Bronchial epithelial cell (primary cell): ENCODE results near the gene RPL12. TPM values are rescaled to one million over a fixed set of nuclear protein-coding genes. Genes with fewer than 3 reads are reported as not detected.

Experiments
- DNase-seq: peaks from one replicate; pipeline ENCODE4 v3.0.0-alpha.2; 2010; ENCODE audit warnings: low read depth
- FAIRE-seq: peaks from 2 replicates; lab custom pipeline; 2011; peaks lifted over from hg19 to GRCh38; lab: Jason Lieb, UNC
- H3K27me3 ChIP-seq: 2 replicates; pipeline ENCODE4 v1.5.1; 2011; ENCODE audit warnings: low read length; ENCODE audit not compliant: control insufficient read depth, insufficient read depth
- H3K36me3 ChIP-seq: 2 replicates; pipeline ENCODE4 v1.5.1; 2011; ENCODE audit warnings: low read length; ENCODE audit not compliant: control insufficient read depth, insufficient read depth
- H3K4me3 ChIP-seq: 2 replicates; pipeline ENCODE4 v1.5.1; 2011; ENCODE audit warnings: mild to moderate bottlenecking, low read depth, low read length, control low read depth
- total RNA-seq: library from RNA; depleted of rRNA; stranded (reverse); fragments of >200 nt; gene quantifications from 2 replicates; pipeline ENCODE4 v1.2.1, GENCODE V29; 2014
- TF ChIP-seq, protein P1 (sequence below): IDR thresholded peaks from 2 replicates; pipeline ENCODE4 v1.5.1; 2011; ENCODE audit warnings: mild to moderate bottlenecking, moderate library complexity, low read length, control low read depth, inconsistent platforms; ENCODE audit not compliant: insufficient read depth, severe bottlenecking

The RPL12 gene
- total RNA-seq, 1 donor from 2014 or later, result 3,707 TPM

DNA sequence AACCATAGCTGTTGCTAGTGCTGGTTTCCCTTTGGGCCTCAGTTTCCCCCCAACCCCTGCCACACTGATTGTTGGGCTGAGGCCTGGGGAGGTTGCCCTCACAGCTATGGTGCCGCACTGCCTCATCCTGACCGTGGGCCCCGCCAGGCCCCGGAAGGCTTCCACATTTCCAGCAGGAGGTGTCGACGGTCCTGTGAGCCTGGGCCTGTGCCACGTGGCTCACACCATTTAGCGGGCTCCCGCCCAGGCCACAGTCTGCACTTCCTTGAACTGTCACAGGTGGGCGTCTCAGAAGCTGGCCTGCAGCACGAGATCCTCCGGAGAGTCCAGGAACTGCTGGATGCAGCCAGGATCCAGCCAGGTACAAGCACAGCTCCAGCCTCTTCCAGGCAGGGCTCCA lies 45.8 kb upstream of the RPL12 start:
- no peak for DNase-seq
- TF ChIP-seq, protein P1, sequence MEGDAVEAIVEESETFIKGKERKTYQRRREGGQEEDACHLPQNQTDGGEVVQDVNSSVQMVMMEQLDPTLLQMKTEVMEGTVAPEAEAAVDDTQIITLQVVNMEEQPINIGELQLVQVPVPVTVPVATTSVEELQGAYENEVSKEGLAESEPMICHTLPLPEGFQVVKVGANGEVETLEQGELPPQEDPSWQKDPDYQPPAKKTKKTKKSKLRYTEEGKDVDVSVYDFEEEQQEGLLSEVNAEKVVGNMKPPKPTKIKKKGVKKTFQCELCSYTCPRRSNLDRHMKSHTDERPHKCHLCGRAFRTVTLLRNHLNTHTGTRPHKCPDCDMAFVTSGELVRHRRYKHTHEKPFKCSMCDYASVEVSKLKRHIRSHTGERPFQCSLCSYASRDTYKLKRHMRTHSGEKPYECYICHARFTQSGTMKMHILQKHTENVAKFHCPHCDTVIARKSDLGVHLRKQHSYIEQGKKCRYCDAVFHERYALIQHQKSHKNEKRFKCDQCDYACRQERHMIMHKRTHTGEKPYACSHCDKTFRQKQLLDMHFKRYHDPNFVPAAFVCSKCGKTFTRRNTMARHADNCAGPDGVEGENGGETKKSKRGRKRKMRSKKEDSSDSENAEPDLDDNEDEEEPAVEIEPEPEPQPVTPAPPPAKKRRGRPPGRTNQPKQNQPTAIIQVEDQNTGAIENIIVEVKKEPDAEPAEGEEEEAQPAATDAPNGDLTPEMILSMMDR, result no peak
- peaks cover 20% of the 10 kb centered on the region for H3K36me3 ChIP-seq
- no peak overlapping the region for H3K4me3 ChIP-seq
- H3K27me3 ChIP-seq, result no peaks in the 10 kb centered on the region
- FAIRE-seq, result no peak

DNA sequence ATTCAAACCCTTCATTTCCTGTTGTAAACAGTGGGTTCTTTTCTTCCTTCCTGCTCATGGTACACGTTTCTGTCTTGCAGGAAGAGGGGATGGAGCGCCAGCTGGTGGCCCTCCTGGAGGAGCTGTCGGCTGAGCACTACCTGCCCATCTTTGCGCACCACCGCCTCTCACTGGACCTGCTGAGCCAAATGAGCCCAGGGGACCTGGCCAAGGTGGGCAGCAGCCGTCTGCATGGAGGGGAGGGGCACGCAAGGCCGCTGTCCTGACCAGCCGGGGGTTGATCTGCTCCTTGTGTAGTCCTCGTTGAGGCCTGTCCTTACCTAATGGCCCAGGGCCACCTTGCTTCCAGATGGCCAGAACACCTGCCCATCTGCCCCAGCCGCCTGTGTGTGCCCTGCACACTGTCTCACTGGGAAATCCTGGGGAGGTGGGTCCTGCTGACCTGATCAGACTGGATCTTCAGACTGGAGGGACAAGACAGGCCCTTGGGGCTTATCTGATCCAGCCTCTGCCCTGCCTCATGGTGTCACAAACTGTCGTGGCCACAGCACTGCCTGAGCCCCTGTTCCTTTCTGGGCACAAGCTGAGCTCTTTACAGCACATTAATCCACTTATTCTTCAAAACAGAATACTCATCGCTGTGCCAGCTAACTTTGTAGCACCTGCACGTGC lies 44.8 kb upstream of the RPL12 start:
- H3K4me3 ChIP-seq, result no peak overlapping the region
- TF ChIP-seq, protein P1, result no peak
- H3K36me3 ChIP-seq, result peaks cover 21% of the 10 kb centered on the region
- H3K27me3 ChIP-seq, result no peaks in the 10 kb centered on the region
- DNase-seq (no peak), FAIRE-seq (no peak)

DNA sequence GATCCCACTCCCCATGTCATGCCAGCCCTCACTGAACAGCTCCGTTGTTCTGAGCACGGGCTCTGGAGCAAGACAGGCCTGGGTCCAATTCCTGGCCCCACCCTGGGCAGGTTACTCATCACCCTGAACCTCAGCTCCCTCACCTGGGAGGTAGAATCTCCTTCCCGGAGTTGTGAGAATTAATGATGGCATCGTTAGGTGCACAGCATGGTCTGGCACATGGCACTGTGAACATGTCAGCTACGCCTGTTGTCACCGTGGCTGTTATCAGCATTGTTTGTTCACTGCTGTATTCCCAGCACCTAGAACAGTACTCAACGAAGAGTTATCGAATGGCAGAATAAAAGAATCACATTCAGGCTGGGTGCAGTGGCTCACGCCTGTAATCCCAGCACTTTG lies 43.1 kb upstream of the RPL12 start:
- DNase-seq, result peak; percentile 20
- no peak for FAIRE-seq
- Histone ChIP-seq H3K36me3 (peaks cover 25% of the 10 kb centered on the region), H3K27me3 (no peaks in the 10 kb centered on the region), H3K4me3 (no peak overlapping the region)
- TF ChIP-seq, protein P1, result no peak

DNA sequence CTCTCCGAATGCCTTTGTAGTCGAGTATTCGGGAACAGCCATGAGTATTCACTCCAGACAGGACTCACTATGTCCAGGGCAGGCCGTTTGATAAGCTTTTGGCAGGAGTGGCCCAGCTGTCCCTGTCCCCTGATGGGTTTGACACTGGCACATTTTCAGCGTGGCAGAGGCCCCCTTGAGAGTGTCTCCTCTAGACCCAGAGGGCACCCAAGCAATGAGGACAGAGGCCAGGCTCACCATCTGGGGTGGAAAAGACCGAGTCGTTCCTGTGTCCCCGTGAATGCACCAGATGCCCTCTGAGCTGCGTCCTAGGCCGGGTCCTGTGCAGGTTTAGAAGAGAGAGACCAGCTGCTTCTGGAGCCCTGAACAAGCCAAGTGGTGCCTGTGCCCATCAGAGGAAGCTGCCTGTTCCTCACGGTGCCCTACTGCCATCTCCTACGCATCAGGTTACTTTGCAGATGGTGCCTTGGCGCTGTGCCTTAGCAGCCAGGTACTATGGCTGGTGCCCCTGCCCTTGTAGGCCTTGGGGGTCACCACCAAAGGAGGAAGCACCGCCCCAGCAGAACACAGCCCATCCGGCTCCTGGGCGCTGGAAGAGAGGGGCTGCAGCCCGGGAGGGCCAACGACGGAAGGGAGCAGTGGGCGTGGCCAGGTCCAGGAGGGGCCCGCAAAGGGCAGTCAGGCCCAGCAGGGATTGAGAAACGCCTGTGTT lies 42.5 kb upstream of the RPL12 start:
- peaks cover 25% of the 10 kb centered on the region for H3K36me3 ChIP-seq
- no peaks in the 10 kb centered on the region for H3K27me3 ChIP-seq
- no peak overlapping the region for H3K4me3 ChIP-seq
- DNase-seq (no peak), FAIRE-seq (no peak)
- TF ChIP-seq, protein P1, result no peak

DNA sequence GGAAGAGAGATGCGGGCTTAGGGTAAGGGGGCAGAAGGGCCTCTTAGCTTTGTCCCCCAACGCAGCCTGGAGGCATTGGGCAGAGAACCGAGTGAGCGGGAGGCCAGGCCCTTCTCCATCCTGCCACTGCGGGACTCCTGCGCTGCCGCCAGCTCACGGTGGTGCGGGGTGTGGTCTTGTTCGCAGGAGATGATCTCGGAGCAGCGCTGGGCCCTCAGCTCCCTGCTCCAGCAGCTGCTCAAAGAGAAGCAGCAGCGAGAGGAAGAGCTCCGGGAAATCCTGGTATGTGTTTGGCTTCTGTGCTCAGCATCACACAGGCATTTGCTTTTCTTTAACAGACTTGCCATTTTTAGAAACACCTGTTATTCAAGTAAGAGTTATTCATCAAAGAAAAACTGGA lies 41.4 kb upstream of the RPL12 start:
- TF ChIP-seq, protein P1, result no peak
- H3K4me3 ChIP-seq, result no peak overlapping the region
- no peak for FAIRE-seq
- H3K27me3 ChIP-seq, result no peaks in the 10 kb centered on the region
- DNase-seq, result no peak
- peaks cover 24% of the 10 kb centered on the region for H3K36me3 ChIP-seq
